PC-9 (cell line): ENCODE measurements around the gene RRM2.

Experiments used
- EZH2 ChIP-seq: fragments of 200-600 bp; sonication (generic); IDR thresholded peaks from 2 replicates; pipeline ENCODE4 v1.8.0; 2017; ENCODE audit warnings: antibody characterized with exemption, low read depth
- TF ChIP-seq, protein P1 (sequence below): fragments of 200-600 bp; sonication (generic); conservative IDR thresholded peaks from 2 replicates; pipeline ENCODE4 v1.6.1; 2017; ENCODE audit warnings: mixed run types, antibody characterized with exemption, mild to moderate bottlenecking, moderate library complexity

DNA sequence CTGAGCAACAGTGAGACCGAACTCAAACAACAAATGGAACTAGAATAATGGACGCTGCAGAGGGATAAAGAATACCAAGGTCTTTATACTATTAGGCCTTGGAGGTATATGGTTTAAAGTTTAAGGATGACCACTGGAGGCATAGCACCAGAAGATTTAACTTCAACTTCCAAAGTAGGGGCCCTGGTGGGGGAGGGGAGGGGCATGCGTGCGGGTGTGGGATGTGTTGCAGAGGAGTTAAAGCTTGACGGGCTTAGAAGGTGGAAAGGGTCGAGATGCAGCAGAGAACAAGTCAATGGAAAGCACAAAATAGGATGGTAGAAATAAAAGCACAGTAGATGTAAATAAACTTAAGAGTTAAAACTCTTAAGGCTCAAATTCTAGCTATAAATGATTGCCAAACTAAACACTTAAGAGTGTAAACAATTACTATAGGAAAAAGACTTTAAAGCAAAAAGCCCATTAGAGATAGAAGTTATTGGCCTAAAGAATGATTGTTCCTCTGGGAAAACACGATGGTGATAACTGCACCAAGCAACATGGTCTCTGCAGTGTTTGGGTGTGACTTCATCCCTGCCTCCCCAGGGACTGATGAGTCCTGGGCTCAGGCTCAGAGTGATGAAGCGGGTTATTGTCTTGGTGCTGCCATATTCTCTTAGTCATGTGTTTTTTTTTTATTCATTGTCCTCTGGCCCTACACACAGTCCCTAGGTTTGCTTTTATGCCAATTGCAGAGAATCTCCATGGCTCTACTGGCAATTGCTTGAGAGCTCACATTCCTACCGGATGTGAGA lies 13.0 kb downstream of the RRM2 start:
- TF ChIP-seq, protein P1, sequence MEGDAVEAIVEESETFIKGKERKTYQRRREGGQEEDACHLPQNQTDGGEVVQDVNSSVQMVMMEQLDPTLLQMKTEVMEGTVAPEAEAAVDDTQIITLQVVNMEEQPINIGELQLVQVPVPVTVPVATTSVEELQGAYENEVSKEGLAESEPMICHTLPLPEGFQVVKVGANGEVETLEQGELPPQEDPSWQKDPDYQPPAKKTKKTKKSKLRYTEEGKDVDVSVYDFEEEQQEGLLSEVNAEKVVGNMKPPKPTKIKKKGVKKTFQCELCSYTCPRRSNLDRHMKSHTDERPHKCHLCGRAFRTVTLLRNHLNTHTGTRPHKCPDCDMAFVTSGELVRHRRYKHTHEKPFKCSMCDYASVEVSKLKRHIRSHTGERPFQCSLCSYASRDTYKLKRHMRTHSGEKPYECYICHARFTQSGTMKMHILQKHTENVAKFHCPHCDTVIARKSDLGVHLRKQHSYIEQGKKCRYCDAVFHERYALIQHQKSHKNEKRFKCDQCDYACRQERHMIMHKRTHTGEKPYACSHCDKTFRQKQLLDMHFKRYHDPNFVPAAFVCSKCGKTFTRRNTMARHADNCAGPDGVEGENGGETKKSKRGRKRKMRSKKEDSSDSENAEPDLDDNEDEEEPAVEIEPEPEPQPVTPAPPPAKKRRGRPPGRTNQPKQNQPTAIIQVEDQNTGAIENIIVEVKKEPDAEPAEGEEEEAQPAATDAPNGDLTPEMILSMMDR, result no peak
- no peak for TF ChIP-seq EZH2
